Measurements from ENCODE around the gene HEG1.
"Not testable (repeated sequence)": the region's sequence is repeated elsewhere in the genome, so short reads cannot be mapped to it uniquely, and the experiment has no call there.

HEG1 gene

DNA sequence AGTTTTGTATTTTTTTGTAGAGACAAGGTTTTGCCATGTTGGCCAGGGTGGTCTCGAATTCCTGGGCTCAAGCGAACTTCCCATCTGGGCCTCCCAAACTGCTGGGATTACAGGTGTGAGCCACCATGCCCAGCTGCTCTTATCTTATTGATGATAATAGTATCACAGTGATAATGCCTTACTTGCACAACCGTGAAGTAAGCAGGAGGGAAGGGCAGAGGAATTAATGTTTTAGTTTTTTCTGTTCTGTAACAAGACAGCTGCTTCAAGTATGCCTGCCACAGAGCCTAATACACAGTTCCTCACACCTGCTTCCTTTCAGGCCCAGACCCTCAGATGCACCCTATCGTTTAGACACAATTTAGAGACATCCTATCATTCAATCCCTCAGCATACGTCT is 95.1 kb downstream of the HEG1 start:
- DNase-seq (ENCODE audit: low read depth) = no peak
- H3K4me3 ChIP-seq (ENCODE audit: low read length) = no peak overlapping the region
- TF ChIP-seq, protein P1, sequence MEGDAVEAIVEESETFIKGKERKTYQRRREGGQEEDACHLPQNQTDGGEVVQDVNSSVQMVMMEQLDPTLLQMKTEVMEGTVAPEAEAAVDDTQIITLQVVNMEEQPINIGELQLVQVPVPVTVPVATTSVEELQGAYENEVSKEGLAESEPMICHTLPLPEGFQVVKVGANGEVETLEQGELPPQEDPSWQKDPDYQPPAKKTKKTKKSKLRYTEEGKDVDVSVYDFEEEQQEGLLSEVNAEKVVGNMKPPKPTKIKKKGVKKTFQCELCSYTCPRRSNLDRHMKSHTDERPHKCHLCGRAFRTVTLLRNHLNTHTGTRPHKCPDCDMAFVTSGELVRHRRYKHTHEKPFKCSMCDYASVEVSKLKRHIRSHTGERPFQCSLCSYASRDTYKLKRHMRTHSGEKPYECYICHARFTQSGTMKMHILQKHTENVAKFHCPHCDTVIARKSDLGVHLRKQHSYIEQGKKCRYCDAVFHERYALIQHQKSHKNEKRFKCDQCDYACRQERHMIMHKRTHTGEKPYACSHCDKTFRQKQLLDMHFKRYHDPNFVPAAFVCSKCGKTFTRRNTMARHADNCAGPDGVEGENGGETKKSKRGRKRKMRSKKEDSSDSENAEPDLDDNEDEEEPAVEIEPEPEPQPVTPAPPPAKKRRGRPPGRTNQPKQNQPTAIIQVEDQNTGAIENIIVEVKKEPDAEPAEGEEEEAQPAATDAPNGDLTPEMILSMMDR (conservative IDR thresholded peaks at IDR 0.05; ENCODE audit: low read depth, low read length) = no peak

DNA sequence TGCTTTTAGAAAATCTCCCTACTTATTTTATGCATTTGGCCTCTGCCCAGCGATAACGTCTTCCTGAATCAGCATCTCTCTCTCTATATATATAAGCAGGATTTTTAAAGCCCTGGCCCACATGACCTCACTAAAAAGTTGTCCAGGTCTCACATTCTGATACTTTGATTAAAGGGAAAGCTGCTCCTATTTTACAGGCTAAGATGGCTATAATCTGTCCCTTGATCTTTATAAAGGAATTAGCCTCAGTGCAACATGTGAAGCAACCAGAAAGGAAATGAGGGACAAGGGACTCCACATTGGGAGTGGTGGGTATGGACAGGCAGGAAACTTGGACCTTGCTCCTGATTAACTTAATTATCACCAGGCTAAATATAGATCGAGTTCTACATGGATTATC is 95.7 kb downstream of the HEG1 start:
- DNase-seq (ENCODE audit: low read depth) = no peak
- no peak overlapping the region for H3K4me3 ChIP-seq (ENCODE audit: low read length)
- TF ChIP-seq, protein P1 (conservative IDR thresholded peaks at IDR 0.05; ENCODE audit: low read depth, low read length) = no peak

DNA sequence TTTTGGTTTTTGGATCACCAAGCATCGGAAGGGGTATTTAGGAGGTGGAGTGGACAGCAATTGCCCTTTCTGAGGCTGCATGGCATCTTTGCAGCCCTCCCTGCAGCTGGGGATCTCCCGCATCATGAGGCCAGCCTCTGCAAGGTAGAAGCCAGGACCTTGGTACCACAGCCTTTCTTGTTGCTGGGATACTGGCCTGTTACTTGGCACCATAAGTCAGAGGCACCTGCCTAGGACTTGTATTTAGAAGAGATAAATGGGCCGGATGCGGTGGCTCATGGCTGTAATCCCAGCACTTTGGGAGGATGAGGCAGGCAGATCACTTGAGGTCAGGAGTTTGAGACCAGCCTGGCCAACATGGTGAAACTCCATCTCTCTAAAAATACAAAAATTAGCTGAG is 97.8 kb downstream of the HEG1 start:
- DNase-seq (ENCODE audit: low read depth); H3K4me3 ChIP-seq (ENCODE audit: low read length): not testable (repeated sequence)

DNA sequence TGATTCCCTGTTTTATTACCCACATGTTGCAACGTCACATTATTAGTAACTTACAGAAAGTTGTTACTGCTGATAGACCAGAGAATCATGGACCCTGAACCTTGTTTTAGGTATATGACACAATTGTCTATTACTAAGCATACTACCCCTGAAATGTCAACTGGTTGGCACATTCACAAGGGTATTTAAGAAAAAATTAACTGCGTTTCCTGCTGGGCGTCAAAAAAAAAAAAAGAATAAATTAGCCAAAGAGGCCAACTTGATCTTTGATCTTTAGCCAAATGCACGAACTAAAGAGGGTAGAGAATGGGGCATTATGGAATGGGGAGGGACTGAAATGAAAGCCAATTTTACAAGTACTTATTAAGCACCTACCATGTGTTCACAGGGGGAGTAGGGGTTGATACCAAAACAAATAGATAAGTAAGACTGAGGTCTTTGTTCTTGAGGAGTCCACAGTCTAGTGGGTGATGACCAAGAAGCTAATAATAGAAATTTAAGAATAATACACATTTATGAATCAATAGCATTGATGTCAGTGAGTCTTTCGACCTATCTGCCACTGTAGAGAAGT is 103.4 kb downstream of the HEG1 start:
- DNase-seq (ENCODE audit: low read depth) = no peak
- TF ChIP-seq, protein P1 (conservative IDR thresholded peaks at IDR 0.05; ENCODE audit: low read depth, low read length) = no peak

DNA sequence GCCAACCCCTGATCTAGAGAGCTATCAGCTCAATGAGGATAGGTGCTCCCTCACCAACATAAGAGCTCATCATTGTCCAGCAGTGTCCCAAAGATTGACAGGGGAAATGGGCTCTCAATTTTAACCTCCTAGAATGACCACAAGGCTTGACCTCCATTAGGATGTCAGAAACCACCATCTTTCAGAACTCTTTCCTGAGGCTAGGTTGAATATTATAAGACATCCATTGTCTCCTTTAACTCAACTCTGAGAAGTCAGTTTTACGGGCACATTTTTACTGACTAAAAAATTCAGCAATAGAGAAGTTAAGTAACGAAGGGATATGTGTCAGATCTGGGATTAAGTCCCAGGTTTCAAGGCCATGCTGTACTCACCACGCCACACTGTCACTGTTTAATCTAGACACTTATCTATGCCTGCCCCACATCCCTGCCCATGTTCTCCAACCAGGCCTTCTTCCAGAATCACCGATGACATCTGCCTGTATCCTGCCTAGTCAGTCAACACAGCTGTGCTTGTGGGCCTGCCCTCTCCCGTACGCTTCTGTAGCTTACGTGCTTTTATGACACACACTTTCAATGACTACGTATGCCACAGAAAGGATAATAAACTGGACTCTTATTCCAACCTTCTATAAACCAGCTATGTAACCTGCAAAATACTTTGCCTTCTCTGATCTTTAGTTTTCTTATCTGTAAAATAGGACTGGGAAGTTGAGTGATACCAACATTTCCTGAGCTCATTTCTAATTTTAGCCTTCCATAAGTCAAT is 104.1 kb downstream of the HEG1 start:
- TF ChIP-seq, protein P1 (conservative IDR thresholded peaks at IDR 0.05; ENCODE audit: low read depth, low read length) = no peak
- H3K4me3 ChIP-seq (ENCODE audit: low read length) = no peak overlapping the region
- DNase-seq (ENCODE audit: low read depth) = no peak

More for the DNA sequence above, 103.4 kb downstream of the HEG1 start:
- H3K4me3 ChIP-seq (ENCODE audit: low read length) = no peak overlapping the region

DNA sequence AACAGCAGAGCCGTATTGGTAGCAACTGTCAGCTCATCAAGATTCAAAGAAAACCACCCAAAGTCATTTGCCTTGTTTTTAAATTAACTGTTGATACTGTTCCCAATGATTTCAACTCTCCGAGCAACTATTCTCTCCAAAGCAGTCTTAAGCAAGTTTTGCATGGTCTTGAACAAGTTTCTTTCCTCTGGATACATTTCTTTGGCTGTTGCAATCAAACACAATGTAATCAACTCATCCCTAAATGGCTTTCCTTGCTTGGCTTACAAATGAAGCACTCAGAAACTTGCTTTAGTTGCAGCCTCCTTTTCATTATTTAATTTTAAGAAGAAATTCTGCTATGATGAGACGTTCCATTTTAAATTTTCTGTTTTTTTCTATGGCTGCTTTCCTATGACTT is 105.8 kb downstream of the HEG1 start:
- TF ChIP-seq, protein P1 (conservative IDR thresholded peaks at IDR 0.05; ENCODE audit: low read depth, low read length) = no peak
- DNase-seq (ENCODE audit: low read depth) = no peak
- H3K4me3 ChIP-seq (ENCODE audit: low read length) = no peak overlapping the region

DNA sequence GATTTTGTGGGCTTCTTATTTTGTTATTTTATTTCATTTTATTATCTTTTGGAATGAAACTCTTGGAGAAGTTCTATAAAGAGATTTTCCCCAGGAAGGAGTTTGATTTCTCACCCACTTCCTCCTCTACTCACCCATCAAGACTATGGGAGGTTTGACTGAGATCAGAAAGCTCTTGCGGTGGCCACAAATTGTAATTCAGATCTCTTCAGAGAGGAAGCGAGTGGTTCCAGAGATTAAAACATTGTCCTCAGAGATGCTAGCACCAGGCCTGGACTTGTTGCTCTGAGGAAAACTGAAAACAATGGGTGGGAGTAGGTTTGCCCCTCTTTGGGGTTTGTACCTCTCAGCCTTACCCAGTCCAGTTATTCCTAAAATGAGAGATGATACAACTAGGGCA is 113.2 kb downstream of the HEG1 start:
- H3K4me3 ChIP-seq (ENCODE audit: low read length) = no peak overlapping the region
- no peak for DNase-seq (ENCODE audit: low read depth)
- TF ChIP-seq, protein P1 (conservative IDR thresholded peaks at IDR 0.05; ENCODE audit: low read depth, low read length) = no peak

Data from retinal pigment epithelial cell (primary cell).